Heart right ventricle (tissue), 16 donors: ENCODE measurements around the gene CDH18. TPM values are rescaled to one million over a fixed set of nuclear protein-coding genes. Genes with fewer than 3 reads are reported as not detected.

ENCODE experiments used
- ATAC-seq, 8 donors: fragments of 200-7000 bp; cut with Tn5 transposase; one replicate each; pipeline ENCODE4 v1.9.1; 2020; ENCODE audit warnings: mild to moderate bottlenecking in 8 of 8, moderate library complexity in 8 of 8, moderate number of reproducible peaks in 1 of 8
- DNase-seq, 2 donors: peaks; one replicate each; pipeline ENCODE4 v3.0.0-alpha.2; 2020
- H3K27ac ChIP-seq, 10 donors: fragments of 200-600 bp; sonication (generic) in 2 of 10; one replicate each; pipeline versions ENCODE4 v1.5.0 to v1.8.0; 2020 to 2022; ENCODE audit warnings: mild to moderate bottlenecking in 3 of 10
- H3K27me3 ChIP-seq, 7 donors: fragments of 200-600 bp; one replicate each; pipeline ENCODE4 v1.8.0; 2021 to 2022; ENCODE audit warnings: mild to moderate bottlenecking in 2 of 7
- H3K36me3 ChIP-seq, 9 donors: fragments of 200-600 bp; sonication (generic) in 1 of 9; one replicate each; pipeline versions ENCODE4 v1.5.0 to v1.8.0; 2020 to 2022; ENCODE audit warnings: mild to moderate bottlenecking in 2 of 9
- H3K4me1 ChIP-seq, 9 donors: fragments of 200-600 bp; sonication (generic) in 1 of 9; one replicate each; pipeline versions ENCODE4 v1.5.0 to v1.8.0; 2020 to 2022; ENCODE audit warnings: mild to moderate bottlenecking in 4 of 9
- H3K4me3 ChIP-seq, 10 donors: fragments of 200-600 bp; sonication (generic) in 2 of 10; one replicate each; pipeline versions ENCODE4 v1.5.0 to v1.8.0; 2020 to 2022; ENCODE audit warnings: mild to moderate bottlenecking in 7 of 10, moderate library complexity in 2 of 10
- H3K9me3 ChIP-seq, 11 donors: fragments of 200-600 bp in 10 of 11; sonication (generic) in 2 of 11; one replicate each; pipeline versions ENCODE4 v1.5.0 to v1.8.0; 2013 to 2022; ENCODE audit warnings: mild to moderate bottlenecking in 2 of 11, control low read depth in 1 of 11, moderate library complexity in 1 of 11
- WGBS, 2 donors: extraction: QIAGEN DNeasy Blood & Tissue Kit; methylation state at CpG; one replicate each; pipeline ENCODE4 v1.1.7; 2013; ENCODE audit warnings: inconsistent platforms in 1 of 2; 5-methylcytosine and 5-hydroxymethylcytosine counted together
- intact Hi-C, 10 donors: fragments of 100-400 bp; cut with DNase I; formaldehyde crosslinking; loops; one replicate each; pipeline versions ENCODE4 v1.11.1 to v1.14.2; 2022
- polyA plus RNA-seq, 2 donors: library from polyadenylated mRNA; stranded (reverse); fragments of 200-250 nt; gene quantifications; one replicate each; pipeline ENCODE4 v1.2.3, GENCODE V29; 2013
- total RNA-seq, 10 donors: library from RNA; stranded (reverse); fragmentation: NEBNext Ultra II Directional in 3 of 10; extraction: Animal tissue kit (Norgen Biotek cat#: 25700) in 3 of 10; gene quantifications; one replicate each; pipeline versions ENCODE4 v1.2.1 to v1.2.4, GENCODE V29; 2021 to 2023
- TF ChIP-seq, protein P1 (sequence below), 9 donors: fragments of 200-600 bp; sonication (generic) in 2 of 9; IDR thresholded peaks; one replicate each; pipeline versions ENCODE4 v1.5.0 to v1.8.0; 2021 to 2022; ENCODE audit warnings: antibody characterized with exemption in 9 of 9, mild to moderate bottlenecking in 5 of 9, moderate library complexity in 1 of 9
- donor health status: Arrhythmogenic right ventricular cardiomyopathy.
- donor health status: ischemic (EF 13 %, LVEDD 7.1; RV severe dilation, severe dysfunction).
- donor health status: healthy with polysubstance abuse.
- donor health status: DM: no; HTN: yes; CAD: no.
- donor health status: DM: no; HTN: no; CAD: no.
- donor health status: ischemic (EF 25% LVEDD 6.9; RV normal size, moderate dysfunction).
- donor health status: ischemic (EF 25% LVEDD 5.7; RV mildly dilated, moderate dysfunction).
- donor health status: healthy.
- donor health status: DM: yes; HTN: yes; CAD: no.
- donor health status: Ischemic cardiomyopathy.
- donor health status: ischemic (EF 35%, LVEDD 5.7; RV mildly dilated, moderate dysfunction).
- donor health status: nonischemic (EF 11% LVEDD 7.7; RV severe dilation, severe dysfunction).
- donor health status: DM: yes; HTN: yes; CAD: no.
- donor health status: PGD.
- donor health status: ischemic (EF 29% LVEDD 5.4; RV normal size, mild dysfunction).
- donor health status: nonischemic (EF 23%, LVEDD 6.1; RV moderate dilation, normal function).

Gene CDH18
- total and polyA plus RNA-seq, 12 donors, result not detected

DNA sequence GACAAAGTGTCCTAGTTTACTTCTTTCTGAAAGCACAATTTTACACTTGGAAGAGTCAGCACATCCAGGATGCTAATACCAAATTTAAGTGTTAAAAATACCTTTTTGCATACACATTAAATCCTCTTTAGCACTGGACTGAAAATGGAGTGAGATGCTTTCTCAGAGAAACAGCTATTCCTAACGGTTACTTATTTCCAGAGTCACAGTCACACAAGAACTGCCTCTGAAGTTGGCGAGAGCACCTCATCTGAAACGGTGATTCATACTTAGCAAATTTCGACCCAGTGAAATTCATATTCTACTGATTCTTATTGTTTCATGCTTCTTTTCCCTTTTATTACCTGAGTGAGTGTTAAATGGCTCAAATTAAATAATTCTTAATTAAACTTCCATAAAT is 12.2 kb downstream of the CDH18 start:
- no peak overlapping the region for H3K4me3 ChIP-seq
- peaks cover 0 to 4% (median 0%) of the 10 kb centered on the region in 7 donors for H3K27me3 ChIP-seq
- TF ChIP-seq, protein P1, sequence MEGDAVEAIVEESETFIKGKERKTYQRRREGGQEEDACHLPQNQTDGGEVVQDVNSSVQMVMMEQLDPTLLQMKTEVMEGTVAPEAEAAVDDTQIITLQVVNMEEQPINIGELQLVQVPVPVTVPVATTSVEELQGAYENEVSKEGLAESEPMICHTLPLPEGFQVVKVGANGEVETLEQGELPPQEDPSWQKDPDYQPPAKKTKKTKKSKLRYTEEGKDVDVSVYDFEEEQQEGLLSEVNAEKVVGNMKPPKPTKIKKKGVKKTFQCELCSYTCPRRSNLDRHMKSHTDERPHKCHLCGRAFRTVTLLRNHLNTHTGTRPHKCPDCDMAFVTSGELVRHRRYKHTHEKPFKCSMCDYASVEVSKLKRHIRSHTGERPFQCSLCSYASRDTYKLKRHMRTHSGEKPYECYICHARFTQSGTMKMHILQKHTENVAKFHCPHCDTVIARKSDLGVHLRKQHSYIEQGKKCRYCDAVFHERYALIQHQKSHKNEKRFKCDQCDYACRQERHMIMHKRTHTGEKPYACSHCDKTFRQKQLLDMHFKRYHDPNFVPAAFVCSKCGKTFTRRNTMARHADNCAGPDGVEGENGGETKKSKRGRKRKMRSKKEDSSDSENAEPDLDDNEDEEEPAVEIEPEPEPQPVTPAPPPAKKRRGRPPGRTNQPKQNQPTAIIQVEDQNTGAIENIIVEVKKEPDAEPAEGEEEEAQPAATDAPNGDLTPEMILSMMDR (IDR thresholded peaks at IDR 0.05), result no peak
- H3K9me3 ChIP-seq, result peaks cover 0 to 3% (median 0%) of the 10 kb centered on the region in 11 donors
- no peaks in the 10 kb centered on the region for H3K36me3 ChIP-seq
- no peaks in the 10 kb centered on the region for H3K4me1 ChIP-seq
- intact Hi-C loops, result no loop called here
- 69 to 77% methylated on average over 4 of the region's 4 CpGs for WGBS, 2 donors
- ATAC-seq (no peak), DNase-seq (no peak)
- H3K27ac ChIP-seq, result no peak overlapping the region

DNA sequence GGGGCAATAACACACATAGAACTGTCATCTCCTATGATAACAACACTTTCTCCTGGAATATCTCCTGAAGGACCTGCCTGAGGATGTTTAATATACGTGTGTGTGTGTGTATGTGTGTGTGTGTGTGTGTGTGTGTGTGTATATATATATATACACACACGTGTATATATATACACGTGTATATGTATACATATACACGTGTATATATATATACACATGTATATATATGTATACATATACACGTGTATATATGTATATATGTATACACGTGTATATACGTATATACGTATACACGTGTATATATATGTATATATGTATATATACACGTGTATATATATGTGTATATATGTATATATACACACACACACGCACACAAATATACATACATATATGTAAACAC is 27.5 kb downstream of the CDH18 start:
- Histone ChIP-seq H3K9me3 (peaks cover 0 to 15% (median 0%) of the 10 kb centered on the region in 11 donors), H3K36me3 (no peaks in the 10 kb centered on the region), H3K4me3 (no peak overlapping the region), H3K27me3 (no peaks in the 10 kb centered on the region), H3K4me1 (no peaks in the 10 kb centered on the region), H3K27ac (no peak overlapping the region)
- WGBS, 2 donors, result 80 to 82% methylated on average over 11 of the region's 11 CpGs
- no peak for ATAC-seq
- TF ChIP-seq, protein P1 (IDR thresholded peaks at IDR 0.05), result no peak
- intact Hi-C loops, result no loop called here
- DNase-seq, result no peak

- Histone ChIP-seq H3K9me3 (peaks cover 0 to 15% (median 0%) of the 10 kb centered on the region in 11 donors), H3K27ac (no peak overlapping the region), H3K4me1 (no peaks in the 10 kb centered on the region), H3K4me3 (no peak overlapping the region), H3K27me3 (no peaks in the 10 kb centered on the region), H3K36me3 (no peaks in the 10 kb centered on the region)
- DNase-seq, result no peak
- 61 to 65% methylated on average over 2 of the region's 2 CpGs for WGBS, 2 donors
- intact Hi-C loops, result no loop called here
- TF ChIP-seq, protein P1 (IDR thresholded peaks at IDR 0.05), result no peak
- ATAC-seq, result no peak
Measured at GRCh38 chr5:19959830-19960384, 28.1 kb downstream of the CDH18 start.

DNA sequence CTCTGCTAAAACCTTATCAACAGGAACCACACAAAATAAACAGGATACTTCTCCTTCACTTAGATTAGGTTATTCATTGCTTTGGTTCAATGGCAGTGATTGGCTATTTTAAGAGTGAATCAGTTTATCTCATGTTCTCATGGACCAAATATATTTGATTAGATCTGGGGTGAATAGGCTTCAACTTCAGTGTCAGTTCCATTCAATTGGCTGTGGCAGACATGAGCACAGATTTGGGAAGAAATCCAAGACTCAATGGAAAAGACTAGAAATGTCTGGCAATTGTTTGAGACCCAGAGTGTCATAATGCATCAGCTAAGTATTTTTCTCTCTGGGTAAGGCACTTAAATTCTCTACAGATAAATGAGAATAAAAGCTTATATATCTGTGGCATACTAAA is 37.1 kb downstream of the CDH18 start:
- ATAC-seq, result no peak
- TF ChIP-seq, protein P1 (IDR thresholded peaks at IDR 0.05), result no peak
- no peak for DNase-seq
- intact Hi-C loops, result no loop called here
- Histone ChIP-seq H3K4me1 (no peaks in the 10 kb centered on the region), H3K4me3 (no peak overlapping the region), H3K36me3 (no peaks in the 10 kb centered on the region), H3K27ac (no peak overlapping the region), H3K9me3 (no peaks in the 10 kb centered on the region), H3K27me3 (no peaks in the 10 kb centered on the region)
